B cell (primary cell): Measurements from ENCODE around the gene NOTCH3. TPM values are rescaled to one million over a fixed set of nuclear protein-coding genes. Genes with fewer than 3 reads are reported as not detected.
A peak's percentile ranks its signal among the peaks of the same experiment; 100 is the strongest.

ENCODE experiments used
- ATAC-seq: fragments of 200-7000 bp; cut with Tn5 transposase; one replicate; pipeline ENCODE4 v1.10.0; 2021; ENCODE audit warnings: low read depth, mild to moderate bottlenecking, moderate number of reproducible peaks, moderate library complexity
- CTCF ChIA-PET: fragments of 350-600 bp; sonication (Branson Sonifier 250); formaldehyde crosslinking; loops from one replicate; lab custom pipeline; 2021; ENCODE audit warnings: antibody characterized with exemption, inconsistent platforms; lab: Charles Lee
- POLR2A ChIA-PET: fragments of 350-600 bp; sonication (Branson Sonifier 250); formaldehyde crosslinking; loops from one replicate; lab custom pipeline; 2021; ENCODE audit warnings: antibody characterized with exemption; lab: Charles Lee
- DNase-seq: peaks from one replicate; pipeline ENCODE4 v3.0.0; 2013
- H2AFZ ChIP-seq: 2 replicates; pipeline ENCODE4 v1.6.1; 2012; ENCODE audit warnings: mild to moderate bottlenecking, low read depth, low read length; ENCODE audit not compliant: insufficient read depth, poor library complexity, severe bottlenecking
- H3K27ac ChIP-seq, 2 donors: 1 replicate in 1 of 2; 2 replicates in 1 of 2; pipeline ENCODE4 v1.5.1; 2012 to 2013; ENCODE audit warnings: low read length in 2 of 2, mild to moderate bottlenecking in 2 of 2, moderate library complexity in 1 of 2
- H3K27me3 ChIP-seq, 4 experiments: fragments of 200-600 bp in 1 of 4; sonication (generic) in 1 of 4; replicated peaks in 1 of 4; 1 replicate in 2 of 4; 2 replicates in 2 of 4; pipeline versions ENCODE4 v1.6.1 to v1.7.0; 2013 to 2016; ENCODE audit warnings: low read length in 3 of 4, mild to moderate bottlenecking in 2 of 4, mixed read lengths in 1 of 4, moderate library complexity in 1 of 4; ENCODE audit not compliant: insufficient read depth in 4 of 4, control insufficient read depth in 3 of 4; ENCODE audit errors: control extremely low read depth in 1 of 4
- H3K36me3 ChIP-seq, 2 experiments: replicated peaks in 1 of 2; 1 replicate in 1 of 2; 2 replicates in 1 of 2; pipeline versions ENCODE4 v1.6.1 to v1.7.1; 2013; ENCODE audit warnings: low read length in 1 of 2; ENCODE audit not compliant: insufficient read depth in 2 of 2, control insufficient read depth in 1 of 2; ENCODE audit errors: control extremely low read depth in 1 of 2, extremely low read depth in 1 of 2
- H3K4me1 ChIP-seq, 2 donors: fragments of 200-600 bp in 1 of 2; sonication (generic) in 1 of 2; 1 replicate in 1 of 2; 2 replicates in 1 of 2; pipeline versions ENCODE4 v1.5.1 to v1.6.1; 2013 to 2017; ENCODE audit warnings: low read length in 2 of 2; ENCODE audit not compliant: control insufficient read depth in 2 of 2, insufficient read depth in 2 of 2
- H3K4me2 ChIP-seq: replicated peaks from 2 replicates; pipeline ENCODE3; 2012; ENCODE audit warnings: mild to moderate bottlenecking, low read depth, low read length; ENCODE audit not compliant: poor library complexity, severe bottlenecking
- H3K4me3 ChIP-seq, 5 experiments: fragments of 200-600 bp in 1 of 5; sonication (generic) in 1 of 5; 1 replicate in 3 of 5; 2 replicates in 2 of 5; pipeline versions ENCODE4 v1.5.1 to v1.7.0; 2011 to 2016; ENCODE audit warnings: low read length in 4 of 5, mild to moderate bottlenecking in 4 of 5, low read depth in 2 of 5, control low read depth in 1 of 5, moderate library complexity in 1 of 5; ENCODE audit not compliant: insufficient read depth in 1 of 5; ENCODE audit errors: control extremely low read depth in 1 of 5, extremely low read depth in 1 of 5
- H3K79me2 ChIP-seq: fragments of 200-600 bp; sonication (generic); one replicate; pipeline ENCODE4 v1.6.0; 2016; ENCODE audit warnings: low read length; ENCODE audit not compliant: control insufficient read depth, insufficient read depth
- H3K9ac ChIP-seq: fragments of 200-600 bp; sonication (generic); 2 replicates; pipeline ENCODE4 v1.6.1; 2017; ENCODE audit warnings: mild to moderate bottlenecking, low read length, moderate library complexity
- H3K9me3 ChIP-seq, 3 donors: one replicate each; pipeline versions ENCODE4 v1.6.1 to v1.7.1; 2013; ENCODE audit warnings: low read length in 2 of 3; ENCODE audit not compliant: control insufficient read depth in 2 of 3, insufficient read depth in 1 of 3; ENCODE audit errors: control extremely low read depth in 1 of 3
- H4K20me1 ChIP-seq: 2 replicates; pipeline ENCODE4 v1.6.0; 2012; ENCODE audit warnings: mild to moderate bottlenecking, low read length; ENCODE audit not compliant: insufficient read depth, control insufficient read depth, poor library complexity, severe bottlenecking
- H3K27ac Mint-ChIP-seq: one replicate; pipeline ENCODE4 v1.8.0; 2021; ENCODE audit warnings: mixed read lengths
- H3K27me3 Mint-ChIP-seq: one replicate; pipeline ENCODE4 v1.8.0; 2021; ENCODE audit warnings: mixed read lengths
- H3K4me1 Mint-ChIP-seq: one replicate; pipeline ENCODE4 v1.8.0; 2021; ENCODE audit warnings: mixed read lengths
- H3K4me3 Mint-ChIP-seq: one replicate; pipeline ENCODE4 v1.8.0; 2021; ENCODE audit warnings: mixed read lengths
- H3K9me3 Mint-ChIP-seq: one replicate; pipeline ENCODE4 v1.8.0; 2022; ENCODE audit warnings: mixed read lengths; ENCODE audit not compliant: insufficient read depth
- EZH2 ChIP-seq: IDR thresholded peaks from 2 replicates; pipeline ENCODE4 v1.6.1; 2012; ENCODE audit warnings: borderline replicate concordance, low read depth, mild to moderate bottlenecking, moderate library complexity, low read length; ENCODE audit not compliant: insufficient read depth, poor library complexity, severe bottlenecking
- WGBS: methylation state at CpG from one replicate; pipeline ENCODE4 v1.1.5; 2013; ENCODE audit warnings: missing lambda C conversion rate; ENCODE audit not compliant: insufficient coverage; 5-methylcytosine and 5-hydroxymethylcytosine counted together
- intact Hi-C: fragments of 100-400 bp; cut with micrococcal nuclease; formaldehyde crosslinking; loops from one replicate; pipeline ENCODE4 v1.10.0; 2022
- polyA plus RNA-seq: library from polyadenylated mRNA; depleted of rRNA; stranded (reverse); fragments of >200 nt; gene quantifications from 2 replicates; pipeline ENCODE4 v1.2.3, GENCODE V29; 2012
- total RNA-seq, 2 donors: library from RNA; stranded (reverse); fragments of 120-200 nt in 1 of 2; gene quantifications; 1 replicate in 1 of 2; 2 replicates in 1 of 2; pipeline versions ENCODE4 v1.2.3 to v1.2.4, GENCODE V29; 2013 to 2022
- TF ChIP-seq, protein P1 (sequence below): fragments of 200-600 bp; IDR thresholded peaks from one replicate; pipeline ENCODE4 v1.8.0; 2022; ENCODE audit warnings: antibody characterized with exemption, mild to moderate bottlenecking

NOTCH3 gene
- total and polyA plus RNA-seq, 2 donors (not counting 1 experiment from before 2014, with no cell fraction given): 0.01 to 0.05 TPM

DNA sequence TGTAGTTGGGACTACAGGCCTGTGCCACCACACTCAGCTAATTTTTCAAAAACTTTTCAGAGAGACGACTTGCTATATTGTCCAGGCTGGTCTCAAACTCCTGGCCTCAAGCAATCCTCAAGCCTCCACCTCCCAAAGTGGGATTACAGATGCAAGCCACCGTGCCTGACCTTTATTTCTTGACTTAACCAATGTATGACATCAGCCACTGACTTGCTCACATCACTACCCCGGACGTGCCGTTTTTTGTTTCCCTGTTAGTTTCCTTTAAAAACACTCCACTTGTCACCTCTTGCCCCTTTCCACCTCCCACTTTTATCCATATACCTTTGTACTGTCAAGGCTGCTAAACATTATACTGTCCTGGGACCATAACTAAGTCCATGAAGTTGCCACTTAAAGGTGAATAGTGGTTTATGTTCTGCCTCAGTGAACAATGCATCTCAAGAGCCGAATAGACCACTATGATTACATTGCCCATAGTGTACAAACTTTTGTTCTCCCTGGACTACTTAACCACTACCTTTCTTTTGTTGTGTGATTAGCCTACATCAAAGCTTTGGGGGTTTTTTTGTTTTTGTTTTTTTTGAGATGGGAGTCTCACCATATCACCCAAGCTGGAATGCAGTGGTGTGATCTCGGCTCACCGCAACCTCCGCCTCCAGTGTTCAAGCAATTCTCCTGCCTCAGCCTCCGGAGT lies 33.8 kb upstream of the NOTCH3 start:
- Histone ChIP-seq H2AFZ (no peak overlapping the region), H3K36me3 (peaks cover 0 to 32% of the 10 kb centered on the region in 2 experiments), H3K9ac (no peak overlapping the region), H4K20me1 (peaks cover 28% of the 10 kb centered on the region), H3K4me2 (no peak overlapping the region), H3K4me3 (no peak overlapping the region), H3K4me1 (peaks cover 20 to 28% of the 10 kb centered on the region in 2 donors), H3K79me2 (no peaks in the 10 kb centered on the region), H3K9me3 (peaks cover 0 to 14% (median 0%) of the 10 kb centered on the region in 3 donors), H3K27me3 (peaks cover 0 to 25% (median 8%) of the 10 kb centered on the region in 4 experiments), H3K27ac (no peak overlapping the region)
- TF ChIP-seq EZH2: no peak
- TF ChIP-seq, protein P1, sequence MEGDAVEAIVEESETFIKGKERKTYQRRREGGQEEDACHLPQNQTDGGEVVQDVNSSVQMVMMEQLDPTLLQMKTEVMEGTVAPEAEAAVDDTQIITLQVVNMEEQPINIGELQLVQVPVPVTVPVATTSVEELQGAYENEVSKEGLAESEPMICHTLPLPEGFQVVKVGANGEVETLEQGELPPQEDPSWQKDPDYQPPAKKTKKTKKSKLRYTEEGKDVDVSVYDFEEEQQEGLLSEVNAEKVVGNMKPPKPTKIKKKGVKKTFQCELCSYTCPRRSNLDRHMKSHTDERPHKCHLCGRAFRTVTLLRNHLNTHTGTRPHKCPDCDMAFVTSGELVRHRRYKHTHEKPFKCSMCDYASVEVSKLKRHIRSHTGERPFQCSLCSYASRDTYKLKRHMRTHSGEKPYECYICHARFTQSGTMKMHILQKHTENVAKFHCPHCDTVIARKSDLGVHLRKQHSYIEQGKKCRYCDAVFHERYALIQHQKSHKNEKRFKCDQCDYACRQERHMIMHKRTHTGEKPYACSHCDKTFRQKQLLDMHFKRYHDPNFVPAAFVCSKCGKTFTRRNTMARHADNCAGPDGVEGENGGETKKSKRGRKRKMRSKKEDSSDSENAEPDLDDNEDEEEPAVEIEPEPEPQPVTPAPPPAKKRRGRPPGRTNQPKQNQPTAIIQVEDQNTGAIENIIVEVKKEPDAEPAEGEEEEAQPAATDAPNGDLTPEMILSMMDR: no peak
- CTCF ChIA-PET: no interaction called here
- peak overlapping the region; percentile 36 for H3K4me3 Mint-ChIP-seq
- DNase-seq: no peak
- peaks cover 24% of the 10 kb centered on the region for H3K4me1 Mint-ChIP-seq
- POLR2A ChIA-PET: no interaction called here
- intact Hi-C loops: loop anchor here (5.0 kb wide), 1 partner anchor 57 kb away; no protein-coding TSS in a partner anchor
- H3K27me3 Mint-ChIP-seq: peaks cover 16% of the 10 kb centered on the region
- WGBS: 82% methylated on average over 9 of the region's 10 CpGs
- H3K27ac Mint-ChIP-seq: no peak overlapping the region
- ATAC-seq: no peak
- H3K9me3 Mint-ChIP-seq: no peaks in the 10 kb centered on the region

DNA sequence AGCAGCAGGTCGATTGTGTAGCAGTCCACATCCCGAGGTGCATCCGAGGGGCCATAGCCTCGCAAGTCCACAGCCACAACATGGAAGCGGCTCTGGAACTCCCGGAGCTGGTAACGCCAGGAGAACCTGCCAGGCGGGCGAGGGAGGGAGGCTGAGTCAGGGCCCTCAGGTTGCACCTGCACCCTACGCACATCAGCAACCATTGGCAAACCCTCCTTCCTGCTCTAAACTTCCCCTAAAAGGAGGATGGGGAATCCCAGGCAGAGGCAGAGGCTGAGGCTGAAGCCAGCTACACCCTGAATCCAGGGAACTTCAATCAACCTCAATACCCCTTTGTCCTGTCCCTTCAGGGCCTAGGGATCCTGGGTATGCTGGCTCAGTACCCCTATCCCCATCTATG lies 30.5 kb upstream of the NOTCH3 start:
- Mint-ChIP-seq H3K27me3 (peaks cover 21% of the 10 kb centered on the region), H3K4me3 (peak overlapping the region; percentile 63), H3K9me3 (no peaks in the 10 kb centered on the region), H3K4me1 (peaks cover 24% of the 10 kb centered on the region), H3K27ac (peak overlapping the region; percentile 20)
- peak overlapping the region; percentile 89 for H3K4me2 ChIP-seq
- ChIA-PET POLR2A (no interaction called here), CTCF (no interaction called here)
- H4K20me1 ChIP-seq: peaks cover 4% of the 10 kb centered on the region
- intact Hi-C loops: loop anchor here (5.0 kb wide), 1 partner anchor 54 kb away; no protein-coding TSS in a partner anchor
- peaks cover 0 to 8% of the 10 kb centered on the region in 2 experiments for H3K36me3 ChIP-seq
- H3K4me1 ChIP-seq: peaks cover 20 to 28% of the 10 kb centered on the region in 2 donors
- H3K9me3 ChIP-seq: peaks cover 0 to 10% (median 0%) of the 10 kb centered on the region in 3 donors
- H3K27me3 ChIP-seq: peaks cover 0 to 25% (median 8%) of the 10 kb centered on the region in 4 experiments
- ATAC-seq (no peak), DNase-seq (peak; percentile 33)
- no peak for TF ChIP-seq EZH2
- TF ChIP-seq, protein P1: no peak
- peak overlapping the region; percentile 54 for H2AFZ ChIP-seq
- H3K79me2 ChIP-seq: no peaks in the 10 kb centered on the region
- no peak overlapping the region for H3K9ac ChIP-seq
- no peak overlapping the region for H3K4me3 ChIP-seq
- H3K27ac ChIP-seq: no peak overlapping the region
- WGBS: 82% methylated on average over 7 of the region's 10 CpGs
